ENCODE data around the gene MSI2. TPM values are rescaled to one million over a fixed set of nuclear protein-coding genes. Genes with fewer than 3 reads are reported as not detected.

MSI2 gene
- total RNA-seq, 1 experiment from 2014 or later: 29.5 TPM

DNA sequence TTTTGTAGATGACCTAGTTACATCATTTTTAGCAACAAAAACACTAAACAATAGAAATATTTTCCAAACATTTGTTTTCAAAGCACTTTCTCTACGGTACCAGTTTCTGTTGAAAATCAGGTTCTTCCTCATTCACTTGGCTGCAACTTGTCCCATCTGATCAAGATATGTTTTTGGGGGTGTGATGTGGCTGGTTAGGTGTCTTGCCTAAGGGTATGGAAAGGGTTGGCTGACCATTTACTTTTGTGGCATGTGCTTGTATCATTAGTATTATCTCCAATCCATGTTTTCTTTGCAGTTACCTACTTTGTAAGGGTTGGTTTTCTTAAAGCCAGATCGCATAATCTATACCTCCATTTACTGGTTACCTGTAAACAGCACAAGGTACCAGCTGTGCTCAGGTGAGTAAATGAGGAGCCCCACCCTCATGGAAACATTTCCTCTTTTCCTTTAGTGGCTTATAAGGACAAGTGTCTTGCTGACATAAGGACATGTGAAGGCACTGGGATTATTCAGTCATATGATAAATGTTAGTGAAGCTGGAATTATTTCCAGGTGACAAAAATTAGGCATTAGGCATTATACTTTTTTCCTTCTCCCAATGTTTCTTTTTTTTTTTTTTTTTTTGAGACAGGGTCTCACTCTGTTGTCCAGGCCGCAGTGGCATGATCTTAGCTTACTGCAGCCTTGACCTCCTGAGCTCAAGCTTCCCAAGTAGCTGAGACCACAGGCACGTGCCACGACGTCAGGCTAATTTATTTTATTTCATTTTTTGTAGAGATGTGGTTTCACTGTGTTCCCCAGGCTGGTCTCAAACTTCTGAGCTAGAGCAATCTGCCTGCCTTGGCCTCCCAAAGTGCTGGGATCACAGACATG is 326.8 kb downstream of the MSI2 start:
- DNase-seq (ENCODE audit: extremely low read depth, low read depth): no peak

DNA sequence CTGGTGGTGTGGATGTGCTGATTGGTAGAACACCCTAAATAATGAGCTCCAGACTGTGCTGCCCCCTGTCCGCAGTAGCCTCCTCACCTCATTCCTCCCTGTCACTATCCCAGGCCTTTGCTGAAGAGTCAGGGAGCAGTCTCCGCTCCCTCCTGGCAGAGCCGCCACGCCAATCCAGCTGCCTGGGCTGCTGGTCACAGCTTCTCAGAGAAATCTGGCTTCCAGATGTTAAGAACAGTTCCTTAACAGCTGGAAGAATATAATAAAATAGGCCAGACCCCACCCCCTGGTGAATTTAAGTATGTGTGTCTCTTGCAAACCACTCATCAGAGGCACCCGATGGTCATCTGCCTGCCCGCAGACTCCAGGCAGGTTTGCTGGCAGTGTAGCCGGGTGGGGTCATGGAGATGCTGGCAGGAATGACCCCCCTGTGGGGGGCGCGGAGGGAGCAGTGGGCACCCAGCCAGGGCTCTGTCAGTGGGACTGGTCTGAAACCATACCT is 327.8 kb downstream of the MSI2 start:
- DNase-seq (ENCODE audit: extremely low read depth, low read depth): no peak

DNA sequence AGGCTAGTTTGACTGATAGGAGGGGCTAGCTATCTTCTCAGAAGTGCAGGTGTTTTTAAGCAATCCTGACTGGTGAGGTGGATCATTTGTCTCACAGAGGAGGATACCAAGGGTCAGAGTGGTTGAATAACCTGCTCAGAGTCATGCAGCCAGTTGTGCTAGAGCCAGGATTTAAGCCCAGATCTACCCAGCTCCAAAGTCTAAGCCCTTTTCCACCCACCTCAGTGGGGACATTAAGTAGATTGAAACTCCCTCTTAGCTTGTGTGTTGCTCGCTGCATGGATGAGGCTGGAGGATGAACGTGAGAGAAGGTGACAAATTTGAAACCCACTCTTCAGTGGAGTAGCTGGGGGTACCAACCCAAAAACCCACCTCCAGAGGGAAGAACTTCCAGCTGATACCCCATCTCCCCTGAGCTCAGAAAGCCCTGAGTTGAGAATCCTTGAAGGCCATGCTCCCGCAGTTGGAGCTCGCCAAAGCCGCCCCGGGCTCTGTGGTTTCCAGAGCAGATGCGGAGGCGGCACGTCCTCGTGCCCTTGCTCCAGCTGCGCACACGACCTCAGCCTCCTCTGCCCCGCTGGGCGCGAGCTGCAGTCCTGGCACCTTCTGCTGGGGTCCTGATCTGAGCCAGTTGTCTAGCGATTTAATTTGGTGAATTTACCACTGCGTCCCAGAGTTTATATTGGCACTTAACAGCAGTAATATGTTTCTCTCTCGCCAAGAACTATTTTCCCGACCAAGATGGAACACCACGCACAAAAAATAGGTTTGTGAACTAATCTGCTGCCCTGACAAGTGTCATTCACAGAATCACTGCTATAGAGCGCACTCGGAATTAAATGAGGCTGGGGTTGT is 329.2 kb downstream of the MSI2 start:
- no peak for DNase-seq (ENCODE audit: extremely low read depth, low read depth)

DNA sequence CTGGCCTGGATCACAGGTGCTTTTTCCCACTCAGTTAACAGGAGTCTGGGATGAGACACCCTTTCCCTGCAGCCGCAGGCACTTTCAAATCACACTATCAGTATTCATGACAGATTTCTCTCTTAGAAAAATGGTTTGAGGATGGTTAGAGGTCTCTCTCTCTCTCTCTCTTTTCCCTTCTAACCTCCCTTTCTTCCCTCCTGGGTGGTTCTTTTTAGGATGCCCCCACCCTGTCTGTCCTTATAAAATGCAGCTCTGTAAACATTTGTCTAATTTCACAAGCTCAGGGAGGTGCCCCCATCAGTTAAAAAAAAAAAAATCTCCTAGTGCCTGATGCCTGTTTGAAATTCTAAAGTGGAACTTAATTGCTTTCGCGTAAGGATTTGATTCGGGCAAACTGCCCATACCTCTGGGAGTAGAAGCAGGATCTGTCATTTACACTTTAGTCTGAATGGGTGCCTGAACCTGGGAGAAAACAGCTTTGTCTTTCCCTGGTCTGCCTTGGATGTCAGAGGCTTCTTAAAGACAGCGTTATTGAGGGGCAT is 329.9 kb downstream of the MSI2 start:
- DNase-seq (ENCODE audit: extremely low read depth, low read depth): no peak

DNA sequence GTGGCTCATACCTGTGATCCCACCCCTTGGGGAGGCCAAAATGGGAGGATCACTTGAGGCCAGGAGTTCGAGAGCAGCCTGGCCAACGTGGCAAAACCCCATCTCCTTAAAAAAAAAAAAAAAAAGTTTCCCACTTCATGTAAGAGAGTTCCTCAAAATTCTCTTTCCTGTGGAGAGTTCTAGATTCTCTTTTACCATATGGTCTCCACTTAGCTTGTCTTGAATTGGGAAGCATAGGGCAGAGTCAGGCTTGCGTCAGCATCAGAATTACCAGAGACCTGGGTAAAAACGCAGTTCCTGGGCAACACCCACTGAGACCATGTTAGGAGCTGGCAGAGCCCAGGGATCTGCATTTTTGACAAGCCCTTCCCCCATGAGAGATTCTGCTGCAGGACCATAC is 330.4 kb downstream of the MSI2 start:
- no peak for DNase-seq (ENCODE audit: extremely low read depth, low read depth)

DNA sequence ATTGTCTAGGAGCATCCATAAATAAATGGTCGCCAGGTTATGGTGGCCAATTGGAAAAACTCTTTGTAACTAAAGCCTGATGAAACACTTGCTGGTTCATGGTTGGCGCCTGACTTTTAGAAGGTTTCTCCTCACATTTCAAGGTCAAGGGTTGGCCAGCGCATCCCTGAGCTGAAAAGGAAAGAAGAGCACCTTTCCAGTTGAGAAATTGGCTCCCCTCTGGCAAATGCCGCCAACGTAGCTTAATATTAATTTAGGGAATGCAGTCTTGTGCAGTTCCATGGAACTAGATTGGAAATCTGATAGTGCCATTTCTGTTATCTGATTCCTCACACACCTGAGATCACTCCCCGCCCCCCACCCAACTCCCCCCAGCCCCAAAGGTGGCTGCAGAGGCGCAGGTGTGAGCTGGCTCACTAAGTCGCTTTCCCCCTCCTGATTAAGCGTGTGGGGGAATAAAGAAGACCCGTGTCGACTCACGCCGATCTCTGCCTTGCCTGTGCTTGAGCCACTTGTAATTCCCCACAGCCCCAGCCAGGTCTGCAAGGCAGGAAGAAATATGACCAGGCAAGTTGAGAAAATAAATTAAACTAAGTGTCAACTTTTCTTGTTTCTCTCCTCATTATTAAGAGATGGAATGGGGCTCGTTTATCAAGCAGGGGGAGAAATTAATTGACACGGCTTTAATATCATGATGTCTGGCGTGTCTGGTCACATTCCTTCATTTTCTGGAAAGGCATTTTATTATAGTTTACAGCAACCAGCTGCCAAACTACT is 331.1 kb downstream of the MSI2 start:
- no peak for DNase-seq (ENCODE audit: extremely low read depth, low read depth)

DNA sequence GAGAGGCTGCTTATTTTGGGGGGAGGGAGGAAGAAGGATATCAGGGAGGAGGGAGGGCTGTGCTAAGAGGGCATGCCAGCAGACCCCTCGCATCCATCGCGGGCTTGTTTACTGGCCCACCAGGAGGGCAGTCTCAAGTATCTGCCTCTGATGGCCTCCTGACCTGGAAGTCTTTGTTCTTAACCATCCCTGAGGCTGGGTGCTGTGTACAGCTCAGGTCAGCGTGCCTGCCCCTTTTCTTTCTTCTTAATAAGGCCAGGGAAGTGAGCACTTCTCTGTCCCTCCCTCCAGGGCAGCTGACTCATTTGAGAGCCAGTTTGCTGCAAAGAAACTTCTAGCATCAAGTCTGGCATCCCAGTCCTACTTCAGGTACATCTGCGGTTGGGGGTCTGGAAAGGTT is 331.8 kb downstream of the MSI2 start:
- DNase-seq (ENCODE audit: extremely low read depth, low read depth): no peak

DNA sequence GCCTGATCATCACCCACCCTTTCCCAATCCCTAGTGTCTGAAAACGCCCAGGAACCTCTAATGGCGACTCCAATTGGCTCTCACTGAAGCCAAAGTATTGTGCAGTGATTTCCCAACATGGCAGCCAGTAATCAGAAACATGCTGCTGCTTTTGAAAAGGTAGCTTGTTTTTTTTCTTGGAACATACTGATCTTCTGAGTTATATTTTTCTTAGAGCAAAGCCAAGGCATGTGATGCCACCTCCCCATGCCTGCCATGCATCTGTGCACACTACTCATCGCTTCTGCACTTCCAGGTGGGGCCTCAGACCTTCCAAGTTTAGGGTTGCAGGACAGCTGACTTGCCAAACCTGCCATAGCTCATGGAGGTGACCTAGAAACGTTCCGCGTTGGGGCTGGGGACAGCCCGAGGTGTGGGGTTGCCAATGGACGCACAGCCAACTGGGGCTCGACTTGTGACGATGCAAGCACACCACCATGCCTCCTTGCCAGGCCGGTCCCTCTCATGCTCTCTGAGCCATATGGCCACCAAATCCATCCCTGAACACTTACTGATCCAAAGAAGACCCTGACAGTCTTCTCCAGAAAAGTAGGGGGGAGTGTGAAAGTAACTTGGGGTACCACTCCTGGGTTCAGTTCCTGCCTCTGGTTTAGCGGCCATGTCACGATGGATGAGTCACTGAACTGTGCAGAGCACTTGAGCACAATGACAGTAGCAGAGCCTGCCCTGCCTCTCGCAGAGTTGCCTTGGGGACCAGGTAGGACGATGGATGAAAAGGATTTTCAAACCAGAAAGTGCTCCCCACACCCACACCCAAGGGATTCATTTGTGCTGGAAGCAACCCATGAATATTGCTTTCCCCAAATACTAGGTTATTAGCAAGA is 333.1 kb downstream of the MSI2 start:
- no peak for DNase-seq (ENCODE audit: extremely low read depth, low read depth)

DNA sequence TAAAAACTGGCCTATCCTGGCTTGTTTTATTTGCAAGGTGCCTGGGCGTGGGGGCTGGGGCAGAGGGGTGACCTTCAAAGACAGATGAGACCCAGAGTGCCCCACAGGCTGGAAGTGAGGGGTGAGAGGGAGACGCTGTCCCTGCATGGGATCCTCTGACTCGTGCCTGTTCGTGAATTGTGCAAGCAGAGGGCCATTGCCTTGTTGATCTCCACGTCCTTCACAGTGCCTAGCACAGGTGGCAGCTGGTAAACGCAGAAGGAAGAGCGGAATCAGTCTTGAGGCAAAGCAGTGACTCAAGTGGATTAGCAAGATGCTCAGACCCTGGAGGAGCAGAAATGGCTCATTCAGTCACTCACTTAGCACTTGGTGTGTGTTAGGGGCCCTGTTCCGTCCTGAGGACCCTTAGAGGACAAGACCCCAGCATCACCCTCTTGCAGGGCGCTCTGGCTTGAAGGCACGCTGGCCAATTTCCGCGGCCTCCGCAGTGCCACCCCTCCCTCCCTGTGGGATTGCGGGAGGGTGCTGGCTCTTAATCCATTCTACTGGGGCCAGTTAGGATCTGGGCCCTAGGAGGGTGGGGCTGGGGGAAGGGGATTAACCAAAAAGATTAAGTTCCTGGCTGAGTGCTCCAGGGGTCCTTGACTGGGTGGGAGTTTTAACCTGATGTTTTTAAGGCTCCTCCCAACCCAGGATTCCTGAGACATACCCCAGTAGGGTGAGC is 337.6 kb downstream of the MSI2 start:
- DNase-seq (ENCODE audit: extremely low read depth, low read depth): no peak

DNA sequence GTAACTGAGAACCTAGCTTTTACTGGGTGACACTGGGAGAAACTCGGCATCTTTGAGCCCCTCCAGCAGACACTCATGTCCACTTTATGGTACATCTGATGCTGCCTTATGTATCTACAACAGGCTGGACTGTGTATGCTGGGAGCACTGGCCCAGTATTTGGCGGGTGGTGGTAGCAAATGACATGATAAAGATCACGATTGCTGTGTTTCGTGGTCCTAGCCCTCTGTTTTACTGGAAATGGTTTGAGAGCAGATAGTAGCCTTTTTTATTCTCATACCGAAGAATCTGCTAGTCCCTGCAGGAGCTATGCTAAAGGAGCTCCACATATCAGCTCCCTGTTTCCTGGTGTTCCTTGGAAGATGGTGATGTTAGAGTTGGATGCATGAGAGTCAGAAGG is 338.4 kb downstream of the MSI2 start:
- no peak for DNase-seq (ENCODE audit: extremely low read depth, low read depth)

DNA sequence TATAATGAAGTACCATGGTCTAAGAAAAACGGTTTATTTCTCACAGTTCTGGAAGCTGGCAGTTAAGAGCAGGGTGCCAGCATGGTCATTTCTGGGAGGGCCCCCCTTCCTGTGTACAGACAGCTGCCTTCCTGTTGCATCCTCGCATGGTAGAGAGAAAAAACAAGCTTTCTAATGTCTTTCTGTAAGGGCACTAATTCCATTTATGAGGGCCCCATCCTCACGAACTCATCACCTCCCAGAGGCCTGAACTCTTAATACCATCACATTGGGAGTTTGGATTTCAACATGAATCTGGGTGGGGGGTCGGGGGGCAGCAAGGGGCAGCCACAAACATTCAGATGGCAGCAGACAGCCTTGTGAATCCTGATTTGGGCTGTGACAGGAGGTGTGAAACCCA is 339.1 kb downstream of the MSI2 start:
- no peak for DNase-seq (ENCODE audit: extremely low read depth, low read depth)

DNA sequence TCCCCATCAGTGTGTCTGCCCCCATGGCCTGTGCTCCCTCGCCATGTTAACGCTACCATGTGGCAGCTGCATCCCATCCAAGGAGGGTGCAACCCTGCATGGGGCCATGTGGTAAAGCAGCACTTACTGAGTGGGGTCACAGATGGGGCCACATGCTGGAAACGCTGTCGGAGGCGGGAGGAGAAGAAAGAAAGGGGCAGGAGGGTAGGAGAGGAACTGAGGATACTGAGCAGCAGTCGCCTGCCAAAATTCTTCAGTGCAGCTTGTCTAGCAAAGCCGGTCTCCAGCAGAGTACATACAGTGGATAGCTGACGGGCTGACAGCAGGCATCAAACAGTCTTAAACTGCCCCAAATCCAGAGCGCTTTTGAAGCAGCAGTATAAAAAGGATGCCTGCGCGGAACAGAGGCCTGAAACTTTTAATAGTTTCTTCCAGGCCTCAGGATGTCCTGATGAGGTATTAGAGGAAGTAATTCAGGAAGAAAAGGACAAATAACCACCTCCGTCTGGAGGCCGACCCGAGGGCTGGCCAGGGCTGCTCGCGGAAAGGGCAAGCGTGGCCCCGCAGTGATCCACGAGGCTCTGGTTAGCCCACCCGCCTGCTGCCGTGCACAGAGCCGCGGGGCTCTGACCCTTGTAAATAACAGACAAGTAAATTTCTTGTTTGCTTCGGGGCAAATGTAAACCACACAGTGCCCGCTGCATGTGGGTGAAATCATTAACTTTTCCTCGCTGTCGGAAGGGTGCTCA is 339.8 kb downstream of the MSI2 start:
- no peak for DNase-seq (ENCODE audit: extremely low read depth, low read depth)

DNA sequence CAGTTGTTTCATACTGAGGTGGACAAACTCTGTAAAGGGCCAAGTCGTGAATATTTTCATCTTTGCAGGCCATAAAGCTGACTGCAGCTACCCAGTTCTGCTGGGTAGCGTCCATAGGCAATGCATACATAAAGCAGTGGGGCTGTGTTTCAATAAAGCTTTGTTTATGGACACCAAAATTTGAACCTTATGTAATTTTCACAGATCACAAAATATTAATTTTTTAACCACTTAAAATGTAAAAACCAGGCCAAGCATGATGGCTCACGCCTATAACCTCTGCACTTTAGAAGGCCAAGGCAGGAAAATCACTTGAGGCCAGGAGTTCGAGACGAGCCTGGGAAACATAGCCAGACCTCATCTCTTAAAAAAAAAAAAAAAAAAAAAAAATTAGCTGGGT is 340.8 kb downstream of the MSI2 start:
- no peak for DNase-seq (ENCODE audit: extremely low read depth, low read depth)

DNA sequence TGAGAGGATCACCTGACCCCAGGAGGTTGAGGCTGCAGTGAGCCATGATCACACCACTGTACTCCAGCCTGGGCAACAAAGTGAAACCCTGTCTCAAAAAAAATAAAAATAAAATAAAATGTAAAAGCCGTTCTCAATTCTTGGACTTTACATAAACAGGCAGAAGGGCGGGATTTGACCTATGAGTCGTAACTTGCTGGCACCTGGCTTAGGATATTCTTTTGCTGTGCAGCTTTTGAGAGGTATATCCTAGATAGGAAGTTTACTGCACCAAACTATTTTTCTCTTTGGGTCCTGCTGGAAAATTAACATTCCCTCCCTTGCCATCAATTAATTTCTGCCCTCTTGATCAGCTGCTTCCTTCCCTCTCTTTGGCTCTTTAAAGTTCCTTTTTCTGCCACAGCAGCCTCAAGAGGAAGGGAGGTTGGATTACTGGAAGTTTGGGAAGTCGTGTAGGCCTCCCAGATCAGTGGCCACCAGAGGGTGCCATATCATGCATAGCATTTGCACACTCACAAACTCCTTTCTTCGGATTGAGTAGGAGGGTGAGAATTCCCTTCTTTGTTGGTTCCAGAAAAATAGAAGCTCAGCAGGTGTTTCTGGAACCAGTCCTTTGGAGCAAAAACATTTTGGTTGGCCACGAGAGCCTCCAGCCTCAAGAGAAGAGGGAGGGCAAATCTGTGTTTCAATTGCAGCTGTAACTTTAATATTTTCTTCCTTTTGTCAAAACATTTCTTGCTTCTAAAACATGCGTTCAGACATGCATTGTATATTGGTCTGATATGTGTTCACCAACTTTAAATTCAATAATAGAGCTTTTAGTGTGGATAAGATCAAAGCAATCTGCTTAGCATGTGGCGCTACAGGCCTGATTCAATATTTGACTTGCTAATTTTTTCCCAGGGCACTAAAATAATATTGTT is 341.5 kb downstream of the MSI2 start:
- DNase-seq (ENCODE audit: extremely low read depth, low read depth): peak; percentile 47

DNA sequence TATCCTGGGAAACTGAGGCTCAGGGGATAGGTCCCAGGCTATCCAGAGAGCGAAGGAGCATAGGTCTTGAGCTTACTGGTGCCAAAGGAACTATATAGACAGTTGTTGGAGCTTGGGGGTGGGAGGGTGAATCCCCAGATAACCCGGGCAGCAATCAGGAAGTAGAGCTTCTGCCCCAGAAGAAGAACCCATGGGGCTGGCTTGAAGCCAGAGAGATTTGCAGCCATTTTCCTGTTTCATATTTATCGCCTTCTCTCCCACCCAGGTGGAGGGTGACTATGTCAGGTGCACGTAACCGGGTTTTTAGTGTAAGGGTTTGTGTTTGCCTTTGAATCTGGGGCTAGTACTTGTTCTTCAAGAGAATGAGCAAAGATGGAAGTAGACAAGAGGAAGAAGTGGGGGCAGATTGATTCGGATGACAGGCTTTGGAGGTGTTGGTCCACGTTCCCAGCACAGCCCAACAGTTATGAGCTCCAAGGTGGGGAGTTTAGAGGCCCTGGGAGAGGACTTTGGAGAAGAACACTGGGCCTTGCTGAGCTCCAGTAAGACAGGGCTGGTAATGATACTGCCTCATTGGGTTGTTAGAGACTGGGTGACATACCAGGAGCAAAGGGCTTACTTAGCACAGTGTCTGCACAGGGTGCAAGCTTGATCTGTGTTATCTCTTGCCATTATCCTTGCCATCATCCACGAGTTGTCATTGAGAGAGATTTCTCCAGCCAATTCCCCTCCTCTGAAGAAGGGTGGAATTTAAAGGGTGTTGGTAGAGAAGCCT is 343.1 kb downstream of the MSI2 start:
- no peak for DNase-seq (ENCODE audit: extremely low read depth, low read depth)

DNA sequence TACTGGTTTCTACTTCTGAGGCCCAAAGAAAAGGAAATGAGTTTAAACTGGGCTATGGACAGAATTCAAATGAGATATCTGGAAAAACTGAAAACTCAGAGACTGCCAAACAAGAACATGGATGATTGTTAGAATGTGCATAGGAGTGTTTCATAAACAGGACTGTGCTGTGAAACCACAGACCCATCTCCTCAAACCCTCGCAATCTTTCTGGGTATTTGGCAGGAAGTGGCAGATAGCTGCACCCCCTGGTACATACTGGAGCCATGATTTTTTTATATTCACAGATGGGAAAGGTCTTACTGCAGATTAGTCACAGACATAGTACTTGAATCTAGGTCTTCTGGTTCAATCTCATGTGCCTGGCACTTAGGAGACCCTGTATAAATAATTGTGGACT is 343.8 kb downstream of the MSI2 start:
- no peak for DNase-seq (ENCODE audit: extremely low read depth, low read depth)
